Measurements from ENCODE around the gene KSR1.
"Not testable (repeated sequence)": the region's sequence is repeated elsewhere in the genome, so short reads cannot be mapped to it uniquely, and the experiment has no call there.

Gene KSR1

DNA sequence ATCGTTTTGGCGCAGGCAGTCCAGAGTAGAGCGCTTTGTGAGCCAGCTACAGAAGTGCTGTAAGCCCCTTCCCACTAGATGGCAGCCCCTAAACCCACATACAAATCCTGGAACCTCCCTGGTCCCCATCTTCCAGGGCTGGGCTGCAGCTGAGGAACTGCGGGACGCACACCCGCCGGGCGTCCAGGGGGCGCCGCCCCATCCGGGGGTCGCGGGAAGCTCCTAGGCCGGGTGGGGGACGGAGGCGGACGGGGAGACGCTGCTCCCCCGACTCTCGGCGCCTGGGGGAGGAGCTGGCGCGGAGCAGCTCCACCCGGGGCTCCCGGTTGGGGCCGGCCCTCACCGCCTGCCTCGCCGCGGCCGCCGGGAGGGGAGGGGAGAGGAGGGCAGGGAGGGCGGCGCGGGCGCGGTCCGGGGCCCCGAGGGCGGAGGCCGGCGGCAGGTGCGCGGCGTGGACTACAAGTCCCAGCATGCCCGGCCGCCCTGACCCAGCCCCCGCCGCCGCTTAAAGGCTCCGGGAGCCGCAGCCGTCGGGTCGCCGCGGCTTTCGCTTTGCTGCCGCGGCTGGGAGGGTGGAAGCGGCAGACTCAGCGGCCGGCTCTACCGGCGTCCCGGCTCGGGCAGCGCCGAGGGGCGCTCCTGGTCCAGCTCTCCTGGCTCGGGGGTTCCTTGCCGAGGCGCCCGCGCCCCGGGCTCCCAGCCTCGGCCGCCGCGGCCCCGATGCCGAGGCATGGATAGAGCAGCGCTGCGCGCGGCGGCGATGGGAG lies at the start of gene KSR1:
Gene KSR1 (plus strand): TSS at position 535 of the 767 bp plus-strand sequence. CDS start 196 bp downstream, at position 731.
- Histone ChIP-seq H3K27me3 (replicated peaks; ENCODE audit: control insufficient read depth, insufficient read depth, low read length) (no peaks in the 10 kb centered on the region), H3K4me3 (ENCODE audit: low read length) (peak within 1 kb of the TSS; percentile 83), H3K9me3 (ENCODE audit: control insufficient read depth, low read length) (no peaks in the 10 kb centered on the region), H3K4me1 (ENCODE audit: control insufficient read depth, insufficient read depth, low read length) (peaks cover 17% of the 10 kb centered on the region), H3K9ac (ENCODE audit: low read length) (peak within 1 kb of the TSS; percentile 77), H3K36me3 (ENCODE audit: control insufficient read depth, insufficient read depth, low read length, severe bottlenecking) (no peaks in the 10 kb centered on the region)
- peak; percentile 90 for DNase-seq (ENCODE audit: low read depth)

GRCh38 chr17:27407916-27408864 lies 48.1 kb upstream of the KSR1 start:
- peak overlapping the region; percentile 17 for H3K4me3 ChIP-seq (ENCODE audit: low read length)
- peaks cover 22% of the 10 kb centered on the region for H3K4me1 ChIP-seq (ENCODE audit: control insufficient read depth, insufficient read depth, low read length)
- peak; percentile 88 for DNase-seq (ENCODE audit: low read depth)
- no peaks in the 10 kb centered on the region for H3K9me3 ChIP-seq (ENCODE audit: control insufficient read depth, low read length)
- H3K9ac ChIP-seq (ENCODE audit: low read length) = no peak overlapping the region
- no peaks in the 10 kb centered on the region for H3K27me3 ChIP-seq (replicated peaks; ENCODE audit: control insufficient read depth, insufficient read depth, low read length)
- no peaks in the 10 kb centered on the region for H3K36me3 ChIP-seq (ENCODE audit: control insufficient read depth, insufficient read depth, low read length, severe bottlenecking)

DNA sequence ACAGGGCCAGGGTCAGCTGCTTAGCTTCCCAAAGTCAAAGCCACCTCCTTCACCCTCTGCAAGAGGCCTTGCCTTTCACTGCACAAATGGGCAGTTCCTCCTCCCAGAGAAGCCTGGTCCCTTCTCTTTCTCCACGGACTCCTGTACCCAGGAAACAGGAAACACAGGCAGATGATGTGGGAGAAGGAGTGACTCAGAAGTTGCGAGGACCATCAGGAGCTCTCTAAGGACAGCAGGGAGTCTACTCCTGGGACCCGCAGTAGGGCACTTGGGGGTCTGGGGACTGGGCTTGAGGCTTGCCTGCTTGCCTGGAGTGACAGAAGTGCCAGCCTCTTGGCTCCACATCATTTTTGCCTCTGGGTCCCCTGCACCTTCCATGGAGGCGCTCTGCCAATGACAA lies 47.4 kb upstream of the KSR1 start:
- H3K36me3 ChIP-seq (ENCODE audit: control insufficient read depth, insufficient read depth, low read length, severe bottlenecking) = no peaks in the 10 kb centered on the region

DNA sequence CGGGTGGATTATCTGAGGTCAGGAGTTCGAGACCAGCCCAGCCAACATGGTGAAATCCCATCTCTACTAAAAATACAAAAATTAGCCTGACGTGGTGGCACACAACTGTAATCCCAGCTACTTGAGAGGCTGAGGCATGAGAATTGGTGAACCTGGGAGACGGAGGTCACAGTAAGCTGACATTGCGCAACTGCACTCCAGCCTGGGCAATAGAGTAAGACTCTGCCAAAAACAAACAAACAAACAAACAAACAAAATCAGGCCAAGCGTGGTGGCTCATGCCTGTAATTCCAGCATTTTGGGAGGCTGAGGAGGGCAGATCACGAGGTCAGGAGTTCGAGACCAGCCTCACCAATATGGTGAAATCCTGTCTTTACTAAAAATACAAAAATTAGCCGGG lies 44.1 kb upstream of the KSR1 start:
- not testable (repeated sequence) for H3K27me3 ChIP-seq (replicated peaks; ENCODE audit: control insufficient read depth, insufficient read depth, low read length); H3K4me3 ChIP-seq (ENCODE audit: low read length); DNase-seq (ENCODE audit: low read depth); H3K9me3 ChIP-seq (ENCODE audit: control insufficient read depth, low read length); H3K9ac ChIP-seq (ENCODE audit: low read length); H3K36me3 ChIP-seq (ENCODE audit: control insufficient read depth, insufficient read depth, low read length, severe bottlenecking)
- peaks cover 15% of the 10 kb centered on the region for H3K4me1 ChIP-seq (ENCODE audit: control insufficient read depth, insufficient read depth, low read length)

More for the DNA sequence above, 47.4 kb upstream of the KSR1 start:
- Histone ChIP-seq H3K9me3 (ENCODE audit: control insufficient read depth, low read length) (no peaks in the 10 kb centered on the region), H3K4me3 (ENCODE audit: low read length) (peak overlapping the region; percentile 17), H3K9ac (ENCODE audit: low read length) (no peak overlapping the region), H3K4me1 (ENCODE audit: control insufficient read depth, insufficient read depth, low read length) (peaks cover 22% of the 10 kb centered on the region), H3K27me3 (replicated peaks; ENCODE audit: control insufficient read depth, insufficient read depth, low read length) (no peaks in the 10 kb centered on the region)
- peak; percentile 36 for DNase-seq (ENCODE audit: low read depth)

DNA sequence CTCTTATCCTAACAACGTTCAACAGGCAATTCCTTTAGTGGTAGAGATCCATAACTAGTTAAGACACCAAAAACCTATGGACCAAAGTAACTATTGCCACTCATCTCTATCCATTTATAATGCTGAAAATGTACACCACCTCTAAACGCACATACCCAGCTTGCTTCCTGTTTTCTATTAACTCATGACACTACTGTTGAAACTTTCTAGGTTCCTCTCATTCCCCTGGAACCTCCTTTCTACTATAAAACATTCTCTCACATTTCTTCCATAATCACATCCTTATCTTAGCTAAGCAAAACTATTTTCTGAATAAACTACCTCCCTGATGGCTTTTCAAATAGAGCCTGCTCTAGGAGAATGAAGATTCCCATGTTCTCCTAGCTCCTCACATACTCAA lies 42.9 kb upstream of the KSR1 start:
- Histone ChIP-seq H3K9me3 (ENCODE audit: control insufficient read depth, low read length) (no peaks in the 10 kb centered on the region), H3K9ac (ENCODE audit: low read length) (no peak overlapping the region), H3K4me3 (ENCODE audit: low read length) (no peak overlapping the region), H3K27me3 (replicated peaks; ENCODE audit: control insufficient read depth, insufficient read depth, low read length) (peaks cover 6% of the 10 kb centered on the region), H3K4me1 (ENCODE audit: control insufficient read depth, insufficient read depth, low read length) (peaks cover 10% of the 10 kb centered on the region), H3K36me3 (ENCODE audit: control insufficient read depth, insufficient read depth, low read length, severe bottlenecking) (no peaks in the 10 kb centered on the region)
- no peak for DNase-seq (ENCODE audit: low read depth)

DNA sequence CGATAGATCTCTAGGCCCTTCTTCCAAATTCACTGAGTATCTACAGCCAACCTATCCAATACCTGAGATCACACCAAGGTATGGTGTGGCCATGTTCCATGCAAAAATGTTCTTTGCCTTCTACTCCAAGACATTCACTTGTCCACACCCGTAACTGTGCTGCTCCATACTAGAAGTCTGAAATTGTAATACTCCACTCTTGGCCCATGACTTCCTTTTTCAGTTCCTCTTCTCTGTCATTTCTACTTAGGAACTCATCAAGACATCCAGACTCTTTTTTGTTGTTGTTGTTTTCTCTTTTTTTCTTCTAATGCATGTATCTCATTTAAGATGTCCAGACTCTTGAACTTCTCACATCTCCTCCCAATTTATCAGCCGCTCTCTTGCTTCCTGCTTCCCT lies 42.5 kb upstream of the KSR1 start:
- H3K4me3 ChIP-seq (ENCODE audit: low read length) = no peak overlapping the region
- no peak for DNase-seq (ENCODE audit: low read depth)
- no peaks in the 10 kb centered on the region for H3K36me3 ChIP-seq (ENCODE audit: control insufficient read depth, insufficient read depth, low read length, severe bottlenecking)

GRCh38 chr17:27414271-27414670 lies 42.0 kb upstream of the KSR1 start:
- Histone ChIP-seq H3K9ac (ENCODE audit: low read length) (no peak overlapping the region), H3K4me1 (ENCODE audit: control insufficient read depth, insufficient read depth, low read length) (no peaks in the 10 kb centered on the region), H3K27me3 (replicated peaks; ENCODE audit: control insufficient read depth, insufficient read depth, low read length) (peaks cover 14% of the 10 kb centered on the region), H3K4me3 (ENCODE audit: low read length) (no peak overlapping the region), H3K9me3 (ENCODE audit: control insufficient read depth, low read length) (no peaks in the 10 kb centered on the region), H3K36me3 (ENCODE audit: control insufficient read depth, insufficient read depth, low read length, severe bottlenecking) (no peaks in the 10 kb centered on the region)
- DNase-seq (ENCODE audit: low read depth) = no peak

More for the DNA sequence above, 42.5 kb upstream of the KSR1 start:
- Histone ChIP-seq H3K9ac (ENCODE audit: low read length) (no peak overlapping the region), H3K9me3 (ENCODE audit: control insufficient read depth, low read length) (no peaks in the 10 kb centered on the region), H3K4me1 (ENCODE audit: control insufficient read depth, insufficient read depth, low read length) (peaks cover 5% of the 10 kb centered on the region), H3K27me3 (replicated peaks; ENCODE audit: control insufficient read depth, insufficient read depth, low read length) (peaks cover 10% of the 10 kb centered on the region)

DNA sequence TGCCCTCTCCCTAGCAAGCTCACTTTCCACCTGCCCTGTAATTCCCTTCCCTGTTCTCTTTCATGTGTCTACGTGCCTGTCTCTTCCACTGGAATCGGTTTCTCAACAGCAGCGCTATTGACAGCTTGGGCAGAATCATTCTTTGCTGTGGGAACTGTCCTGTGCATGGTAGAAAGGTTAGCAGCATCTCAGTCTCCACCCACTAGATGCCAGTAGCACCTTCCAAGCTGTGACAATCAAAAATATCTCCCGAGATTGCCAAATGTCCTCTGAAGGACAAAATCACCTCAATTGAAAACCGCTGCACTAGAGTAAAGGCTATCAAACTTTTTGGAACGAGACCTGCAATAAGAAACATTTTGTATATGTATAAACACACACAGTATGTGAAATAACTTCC lies 41.6 kb upstream of the KSR1 start:
- H3K9ac ChIP-seq (ENCODE audit: low read length) = no peak overlapping the region
- H3K27me3 ChIP-seq (replicated peaks; ENCODE audit: control insufficient read depth, insufficient read depth, low read length) = peaks cover 19% of the 10 kb centered on the region
- no peaks in the 10 kb centered on the region for H3K36me3 ChIP-seq (ENCODE audit: control insufficient read depth, insufficient read depth, low read length, severe bottlenecking)
- no peaks in the 10 kb centered on the region for H3K9me3 ChIP-seq (ENCODE audit: control insufficient read depth, low read length)
- DNase-seq (ENCODE audit: low read depth) = no peak
- H3K4me3 ChIP-seq (ENCODE audit: low read length) = no peak overlapping the region
- no peaks in the 10 kb centered on the region for H3K4me1 ChIP-seq (ENCODE audit: control insufficient read depth, insufficient read depth, low read length)

GRCh38 chr17:27415120-27415795 lies 41.0 kb upstream of the KSR1 start:
- Histone ChIP-seq H3K36me3 (ENCODE audit: control insufficient read depth, insufficient read depth, low read length, severe bottlenecking) (no peaks in the 10 kb centered on the region), H3K4me1 (ENCODE audit: control insufficient read depth, insufficient read depth, low read length) (no peaks in the 10 kb centered on the region), H3K9ac (ENCODE audit: low read length) (no peak overlapping the region), H3K4me3 (ENCODE audit: low read length) (no peak overlapping the region), H3K9me3 (ENCODE audit: control insufficient read depth, low read length) (no peaks in the 10 kb centered on the region), H3K27me3 (replicated peaks; ENCODE audit: control insufficient read depth, insufficient read depth, low read length) (peaks cover 19% of the 10 kb centered on the region)
- no peak for DNase-seq (ENCODE audit: low read depth)

GRCh38 chr17:27417596-27418365 lies 38.5 kb upstream of the KSR1 start:
- no peak overlapping the region for H3K4me3 ChIP-seq (ENCODE audit: low read length)
- no peaks in the 10 kb centered on the region for H3K9me3 ChIP-seq (ENCODE audit: control insufficient read depth, low read length)
- no peak overlapping the region for H3K9ac ChIP-seq (ENCODE audit: low read length)
- no peaks in the 10 kb centered on the region for H3K4me1 ChIP-seq (ENCODE audit: control insufficient read depth, insufficient read depth, low read length)
- no peaks in the 10 kb centered on the region for H3K36me3 ChIP-seq (ENCODE audit: control insufficient read depth, insufficient read depth, low read length, severe bottlenecking)
- peaks cover 31% of the 10 kb centered on the region for H3K27me3 ChIP-seq (replicated peaks; ENCODE audit: control insufficient read depth, insufficient read depth, low read length)
- no peak for DNase-seq (ENCODE audit: low read depth)

All from adipocyte (in vitro differentiated cells).